CD4-positive, alpha-beta memory T cell (primary cell): ENCODE results near the gene FRMD4B. TPM values are rescaled to one million over a fixed set of nuclear protein-coding genes. Genes with fewer than 3 reads are reported as not detected.

ENCODE experiments used
- CTCF ChIA-PET: fragments of 350-600 bp; sonication (Branson Sonifier 250); formaldehyde crosslinking; loops from one replicate; lab custom pipeline; 2021; ENCODE audit warnings: inconsistent platforms; ENCODE audit not compliant: partially characterized antibody; lab: Charles Lee
- POLR2A ChIA-PET: fragments of 350-600 bp; sonication (Branson Sonifier 250); formaldehyde crosslinking; loops from one replicate; lab custom pipeline; 2021; ENCODE audit not compliant: partially characterized antibody; lab: Charles Lee
- DNase-seq, 5 donors: peaks; one replicate each; pipeline versions ENCODE4 v3.0.0 to v3.0.0-alpha.2; 2020 to 2022; ENCODE audit warnings: mixed read lengths in 1 of 5
- H3K27ac ChIP-seq: one replicate; pipeline ENCODE4 v1.7.0; 2013; ENCODE audit warnings: low read depth, low read length
- H3K27me3 ChIP-seq: 2 replicates; pipeline ENCODE4 v1.7.0; 2013; ENCODE audit warnings: mild to moderate bottlenecking, low read length, moderate library complexity; ENCODE audit not compliant: insufficient read depth
- H3K36me3 ChIP-seq: 2 replicates; pipeline ENCODE4 v1.7.0; 2013; ENCODE audit warnings: mild to moderate bottlenecking, low read length, moderate library complexity; ENCODE audit not compliant: insufficient read depth
- H3K4me1 ChIP-seq: 2 replicates; pipeline ENCODE4 v1.7.0; 2013; ENCODE audit warnings: mild to moderate bottlenecking, low read length, moderate library complexity; ENCODE audit not compliant: insufficient read depth
- H3K4me3 ChIP-seq, 2 donors: one replicate each; pipeline ENCODE4 v1.7.0; 2013; ENCODE audit warnings: low read length in 2 of 2, mild to moderate bottlenecking in 1 of 2
- H3K9me3 ChIP-seq, 2 donors: one replicate each; pipeline ENCODE4 v1.7.0; 2013; ENCODE audit warnings: low read length in 2 of 2, control low read depth in 1 of 2; ENCODE audit not compliant: control insufficient read depth in 1 of 2
- H3K27ac Mint-ChIP-seq, 7 donors: one replicate each; pipeline ENCODE4 v1.8.0; 2020 to 2021; ENCODE audit warnings: mixed read lengths in 7 of 7, mild to moderate bottlenecking in 6 of 7, inconsistent platforms in 3 of 7, moderate library complexity in 3 of 7
- H3K27me3 Mint-ChIP-seq, 2 donors: one replicate each; pipeline ENCODE4 v1.8.0; 2020 to 2021; ENCODE audit warnings: mixed read lengths in 2 of 2
- H3K36me3 Mint-ChIP-seq, 2 donors: one replicate each; pipeline ENCODE4 v1.8.0; 2020 to 2021; ENCODE audit warnings: mixed read lengths in 2 of 2, inconsistent platforms in 1 of 2, mild to moderate bottlenecking in 1 of 2
- H3K4me1 Mint-ChIP-seq, 4 donors: one replicate each; pipeline ENCODE4 v1.8.0; 2020 to 2021; ENCODE audit warnings: mixed read lengths in 4 of 4, mild to moderate bottlenecking in 1 of 4
- H3K4me3 Mint-ChIP-seq, 8 donors: one replicate each; pipeline ENCODE4 v1.8.0; 2020 to 2021; ENCODE audit warnings: mixed read lengths in 8 of 8, mild to moderate bottlenecking in 7 of 8, moderate library complexity in 6 of 8, inconsistent platforms in 3 of 8
- H3K9me3 Mint-ChIP-seq, 8 donors: one replicate each; pipeline ENCODE4 v1.8.0; 2020 to 2021; ENCODE audit warnings: mixed read lengths in 8 of 8, mild to moderate bottlenecking in 5 of 8, inconsistent platforms in 3 of 8, moderate library complexity in 1 of 8
- intact Hi-C: fragments of 100-400 bp; cut with micrococcal nuclease; formaldehyde crosslinking; loops from one replicate; pipeline ENCODE4 v1.15.1; 2023
- polyA plus RNA-seq, 2 donors: library from polyadenylated mRNA; unstranded; fragments of 300-500 nt; fragmentation: Illumina TruSeq; gene quantifications; one replicate each; pipeline ENCODE4 v1.2.3, GENCODE V29; 2021
- total RNA-seq, 2 experiments: library from RNA; stranded (reverse); gene quantifications; one replicate each; pipeline ENCODE4 v1.2.3, GENCODE V29; 2021

Gene FRMD4B
- total and polyA plus RNA-seq, 4 experiments from 2014 or later = 3.1 to 18.3 (median 13.5) TPM

- CTCF ChIA-PET = interaction anchor here (0.9 to 7.1 kb wide), 5 partner anchors 8 to 258 kb away, joined by 3 to 62 read pairs (median 3); no protein-coding TSS in a partner anchor
- H3K27me3 ChIP-seq = no peaks in the 10 kb centered on the region
- Mint-ChIP-seq H3K36me3 (no peaks in the 10 kb centered on the region), H3K27ac (no peak overlapping the region), H3K9me3 (peaks cover 0 to 3% (median 0%) of the 10 kb centered on the region in 8 donors), H3K4me1 (peaks cover 4 to 7% (median 5%) of the 10 kb centered on the region in 4 donors), H3K4me3 (no peak overlapping the region), H3K27me3 (peaks cover 1 to 3% of the 10 kb centered on the region in 2 donors)
- H3K4me3 ChIP-seq = no peak overlapping the region
- DNase-seq = no peak
- H3K9me3 ChIP-seq = no peaks in the 10 kb centered on the region
- POLR2A ChIA-PET = no interaction called here
- intact Hi-C loops = no loop called here
- no peak overlapping the region for H3K27ac ChIP-seq
- H3K36me3 ChIP-seq = no peaks in the 10 kb centered on the region
- no peaks in the 10 kb centered on the region for H3K4me1 ChIP-seq
Observed at GRCh38 chr3:69413551-69414207, 27.8 kb upstream of the FRMD4B start.

- Histone ChIP-seq H3K9me3 (no peaks in the 10 kb centered on the region), H3K4me1 (no peaks in the 10 kb centered on the region), H3K36me3 (no peaks in the 10 kb centered on the region), H3K27me3 (no peaks in the 10 kb centered on the region), H3K27ac (no peak overlapping the region), H3K4me3 (no peak overlapping the region)
- no peak overlapping the region for H3K4me3 Mint-ChIP-seq
- no peaks in the 10 kb centered on the region for H3K36me3 Mint-ChIP-seq
- peaks cover 2 to 3% of the 10 kb centered on the region in 2 donors for H3K27me3 Mint-ChIP-seq
- CTCF ChIA-PET = interaction anchor here (1.0 to 7.1 kb wide), 4 partner anchors 9 to 249 kb away, joined by 3 to 62 read pairs (median 4); no protein-coding TSS in a partner anchor
- H3K27ac Mint-ChIP-seq = no peak overlapping the region
- POLR2A ChIA-PET = no interaction called here
- DNase-seq = no peak
- H3K4me1 Mint-ChIP-seq = peaks cover 4 to 7% (median 5%) of the 10 kb centered on the region in 4 donors
- peaks cover 0 to 2% (median 0%) of the 10 kb centered on the region in 8 donors for H3K9me3 Mint-ChIP-seq
- intact Hi-C loops = no loop called here
Observed at GRCh38 chr3:69411346-69411745, 25.5 kb upstream of the FRMD4B start.

DNA sequence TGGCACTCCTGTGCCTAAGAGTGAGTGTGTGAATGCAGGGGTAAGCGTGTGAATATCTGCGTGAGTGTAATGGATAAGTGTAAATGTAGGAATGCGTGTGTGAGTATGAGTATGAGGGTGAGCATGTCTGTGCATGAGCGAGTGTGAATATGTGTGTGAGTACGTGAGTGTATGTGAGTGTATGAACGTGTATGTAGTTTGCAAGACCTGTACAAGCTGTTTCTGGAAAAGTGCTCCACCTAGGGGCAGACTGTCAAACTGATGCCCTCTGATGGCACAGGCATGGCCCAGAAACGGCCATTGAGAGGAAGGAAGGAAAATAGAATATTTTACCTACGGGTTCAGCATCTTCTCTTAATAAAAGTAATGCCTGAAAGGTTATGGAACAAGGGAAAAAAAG lies 24.4 kb upstream of the FRMD4B start:
- no peaks in the 10 kb centered on the region for H3K4me1 ChIP-seq
- ChIA-PET POLR2A (no interaction called here), CTCF (interaction anchor here (0.7 to 7.1 kb wide), 16 partner anchors 8 to 289 kb away, joined by 3 to 62 read pairs (median 4); partner anchors contain the start of gene LMOD3)
- no peaks in the 10 kb centered on the region for H3K27me3 ChIP-seq
- H3K27me3 Mint-ChIP-seq = peaks cover 2 to 3% of the 10 kb centered on the region in 2 donors
- intact Hi-C loops = loop anchor here (1.0 kb wide), 3 partner anchors 104 to 289 kb away; no protein-coding TSS in a partner anchor
- no peaks in the 10 kb centered on the region for H3K9me3 ChIP-seq
- H3K27ac Mint-ChIP-seq = no peak overlapping the region
- H3K4me3 ChIP-seq = no peak overlapping the region
- peaks cover 4 to 7% (median 5%) of the 10 kb centered on the region in 4 donors for H3K4me1 Mint-ChIP-seq
- H3K36me3 Mint-ChIP-seq = no peaks in the 10 kb centered on the region
- no peak overlapping the region for H3K4me3 Mint-ChIP-seq
- H3K36me3 ChIP-seq = no peaks in the 10 kb centered on the region
- peaks cover 0 to 9% (median 0%) of the 10 kb centered on the region in 8 donors for H3K9me3 Mint-ChIP-seq
- no peak overlapping the region for H3K27ac ChIP-seq
- DNase-seq = peak; percentile 48 to 63 (median 56)

GRCh38 chr3:69409831-69410230 lies 23.9 kb upstream of the FRMD4B start:
- ChIA-PET CTCF (interaction anchor here (0.7 to 7.1 kb wide), 18 partner anchors 8 to 289 kb away, joined by 3 to 62 read pairs (median 4); partner anchors contain the start of gene LMOD3), POLR2A (no interaction called here)
- Mint-ChIP-seq H3K36me3 (no peaks in the 10 kb centered on the region), H3K4me3 (no peak overlapping the region), H3K27me3 (peaks cover 2 to 3% of the 10 kb centered on the region in 2 donors), H3K9me3 (peaks cover 0 to 13% (median 2%) of the 10 kb centered on the region in 8 donors), H3K4me1 (peaks cover 4 to 7% (median 5%) of the 10 kb centered on the region in 4 donors), H3K27ac (no peak overlapping the region)
- no peaks in the 10 kb centered on the region for H3K4me1 ChIP-seq
- no peak for DNase-seq
- no peaks in the 10 kb centered on the region for H3K9me3 ChIP-seq
- H3K36me3 ChIP-seq = no peaks in the 10 kb centered on the region
- H3K27ac ChIP-seq = no peak overlapping the region
- intact Hi-C loops = loop anchor here (1.0 kb wide), 3 partner anchors 104 to 289 kb away; no protein-coding TSS in a partner anchor
- no peak overlapping the region for H3K4me3 ChIP-seq
- H3K27me3 ChIP-seq = no peaks in the 10 kb centered on the region

GRCh38 chr3:69409011-69409410 lies 23.1 kb upstream of the FRMD4B start:
- H3K27me3 Mint-ChIP-seq = peaks cover 2 to 5% of the 10 kb centered on the region in 2 donors
- no peaks in the 10 kb centered on the region for H3K36me3 ChIP-seq
- H3K4me3 ChIP-seq = no peak overlapping the region
- CTCF ChIA-PET = interaction anchor here (1.2 to 7.1 kb wide), 10 partner anchors 9 to 247 kb away, joined by 3 to 62 read pairs (median 4); no protein-coding TSS in a partner anchor
- no peaks in the 10 kb centered on the region for H3K36me3 Mint-ChIP-seq
- H3K27me3 ChIP-seq = no peaks in the 10 kb centered on the region
- POLR2A ChIA-PET = no interaction called here
- peaks cover 4 to 6% (median 5%) of the 10 kb centered on the region in 4 donors for H3K4me1 Mint-ChIP-seq
- H3K4me3 Mint-ChIP-seq = no peak overlapping the region
- H3K9me3 ChIP-seq = no peaks in the 10 kb centered on the region
- no peaks in the 10 kb centered on the region for H3K4me1 ChIP-seq
- peak overlapping the region in 1 of 7 donors; percentile 36 for H3K27ac Mint-ChIP-seq
- intact Hi-C loops = no loop called here
- H3K9me3 Mint-ChIP-seq = peaks cover 0 to 13% (median 3%) of the 10 kb centered on the region in 8 donors
- DNase-seq = no peak
- H3K27ac ChIP-seq = no peak overlapping the region

DNA sequence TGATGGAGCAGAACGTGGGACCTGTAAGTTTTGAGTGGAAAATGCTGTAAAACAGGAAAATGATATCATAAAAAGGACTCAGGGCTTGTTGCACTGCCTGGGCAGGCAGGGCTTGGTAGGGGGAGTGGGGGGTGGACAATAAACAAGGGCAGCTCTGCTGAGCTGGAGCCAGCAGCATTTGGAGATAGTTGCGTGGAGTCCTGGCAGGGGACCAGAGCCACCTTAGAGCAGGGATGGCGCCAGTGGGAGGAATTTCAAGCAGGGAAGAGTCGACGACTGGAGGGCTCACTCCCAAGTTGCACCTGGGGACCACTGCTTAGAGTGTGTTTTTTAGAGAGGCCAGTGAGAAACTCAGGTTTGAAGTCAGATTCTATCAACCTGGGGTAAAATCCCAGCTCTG lies 22.7 kb upstream of the FRMD4B start:
- CTCF ChIA-PET = interaction anchor here (1.2 to 7.1 kb wide), 6 partner anchors 8 to 246 kb away, joined by 3 to 62 read pairs (median 7); no protein-coding TSS in a partner anchor
- Histone ChIP-seq H3K36me3 (no peaks in the 10 kb centered on the region), H3K27ac (no peak overlapping the region), H3K9me3 (no peaks in the 10 kb centered on the region), H3K27me3 (no peaks in the 10 kb centered on the region), H3K4me1 (no peaks in the 10 kb centered on the region), H3K4me3 (no peak overlapping the region)
- no peak for DNase-seq
- intact Hi-C loops = no loop called here
- no peak overlapping the region for H3K27ac Mint-ChIP-seq
- POLR2A ChIA-PET = no interaction called here
- H3K4me1 Mint-ChIP-seq = peaks cover 4 to 5% (median 4%) of the 10 kb centered on the region in 4 donors
- H3K9me3 Mint-ChIP-seq = peaks cover 0 to 13% (median 3%) of the 10 kb centered on the region in 8 donors
- peaks cover 2 to 5% of the 10 kb centered on the region in 2 donors for H3K27me3 Mint-ChIP-seq
- no peaks in the 10 kb centered on the region for H3K36me3 Mint-ChIP-seq
- no peak overlapping the region for H3K4me3 Mint-ChIP-seq

DNA sequence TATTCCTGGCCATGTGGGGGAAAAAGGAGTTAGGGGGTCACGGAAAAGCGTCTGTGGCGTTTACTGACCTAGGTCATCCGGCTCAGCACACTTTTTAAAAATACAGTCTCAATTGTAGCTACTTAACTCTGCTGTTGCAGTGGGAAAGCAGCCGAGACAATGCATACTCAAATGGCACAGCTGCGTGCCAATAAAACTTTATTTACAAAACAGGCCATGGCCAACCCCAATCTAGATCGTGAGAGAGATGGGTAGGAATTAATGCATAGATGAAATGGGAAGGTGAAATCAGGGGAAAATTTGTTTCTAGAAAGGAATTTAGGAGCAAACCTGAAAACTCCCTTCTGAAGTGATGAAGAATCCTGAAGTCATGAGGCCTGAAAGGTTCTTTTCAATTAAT lies 22.0 kb upstream of the FRMD4B start:
- Mint-ChIP-seq H3K27ac (no peak overlapping the region), H3K27me3 (peaks cover 2 to 5% of the 10 kb centered on the region in 2 donors), H3K36me3 (no peaks in the 10 kb centered on the region), H3K4me1 (peaks cover 4 to 5% (median 4%) of the 10 kb centered on the region in 4 donors), H3K9me3 (peaks cover 0 to 13% (median 3%) of the 10 kb centered on the region in 8 donors), H3K4me3 (no peak overlapping the region)
- ChIA-PET POLR2A (no interaction called here), CTCF (interaction anchor here (0.9 to 7.1 kb wide), 3 partner anchors 14 to 288 kb away, joined by 3 to 62 read pairs (median 3); no protein-coding TSS in a partner anchor)
- Histone ChIP-seq H3K27me3 (no peaks in the 10 kb centered on the region), H3K36me3 (no peaks in the 10 kb centered on the region), H3K9me3 (no peaks in the 10 kb centered on the region), H3K27ac (no peak overlapping the region), H3K4me3 (no peak overlapping the region), H3K4me1 (no peaks in the 10 kb centered on the region)
- intact Hi-C loops = no loop called here
- DNase-seq = no peak
